Esophagus muscularis mucosa (tissue), 4 donors: ENCODE measurements around the gene SRMS. TPM values are rescaled to one million over a fixed set of nuclear protein-coding genes. Genes with fewer than 3 reads are reported as not detected.

Source experiments
- DNase-seq: peaks from one replicate; pipeline ENCODE4 v3.0.0-alpha.2; 2017; ENCODE audit errors: extremely low spot score
- H3K27ac ChIP-seq, 4 donors: fragments of 200-600 bp; sonication (generic); replicated peaks in 1 of 4; 1 replicate in 3 of 4; 2 replicates in 1 of 4; pipeline ENCODE4 v1.5.1; 2016 to 2019; ENCODE audit warnings: mild to moderate bottlenecking in 1 of 4
- H3K27me3 ChIP-seq, 4 donors: fragments of 200-600 bp; sonication (generic); one replicate each; pipeline versions ENCODE4 v1.5.1 to v1.6.0; 2016 to 2019
- H3K36me3 ChIP-seq, 4 donors: fragments of 200-600 bp; sonication (generic); one replicate each; pipeline ENCODE4 v1.5.1; 2016 to 2019
- H3K4me1 ChIP-seq, 4 donors: fragments of 200-600 bp; sonication (generic); one replicate each; pipeline ENCODE4 v1.5.1; 2016 to 2019
- H3K4me3 ChIP-seq, 4 donors: fragments of 200-600 bp; sonication (generic); 1 replicate in 2 of 4; 2 replicates in 2 of 4; pipeline ENCODE4 v1.5.1; 2016 to 2019; ENCODE audit warnings: mild to moderate bottlenecking in 4 of 4, moderate library complexity in 1 of 4
- H3K9me3 ChIP-seq, 4 donors: fragments of 200-600 bp; sonication (generic); 1 replicate in 3 of 4; 2 replicates in 1 of 4; pipeline ENCODE4 v1.5.1; 2016 to 2019
- CTCF ChIP-seq, 3 experiments: fragments of 200-600 bp in 2 of 3; fragments of 450-650 bp in 1 of 3; sonication (generic) in 2 of 3; IDR thresholded peaks; one replicate each; pipeline ENCODE4 v1.5.1; 2017 to 2019; ENCODE audit warnings: antibody characterized with exemption in 3 of 3, mild to moderate bottlenecking in 2 of 3, moderate library complexity in 1 of 3
- EP300 ChIP-seq: sonication (generic); formaldehyde crosslinking; IDR thresholded peaks from one replicate; pipeline ENCODE4 v1.6.1; 2017; ENCODE audit warnings: antibody characterized with exemption
- POLR2A ChIP-seq: fragments of 450-650 bp; IDR thresholded peaks from one replicate; pipeline ENCODE4 v1.6.1; 2017; ENCODE audit warnings: antibody characterized with exemption, moderate library complexity, mild to moderate bottlenecking, low read depth
- POLR2AphosphoS5 ChIP-seq, 2 donors: sonication (generic); formaldehyde crosslinking; IDR thresholded peaks; one replicate each; pipeline ENCODE4 v1.6.1; 2017; ENCODE audit warnings: antibody characterized with exemption in 2 of 2
- WGBS: methylation state at CpG from one replicate; pipeline ENCODE4 v1.1.5; 2018; 5-methylcytosine and 5-hydroxymethylcytosine counted together
- intact Hi-C: fragments of 100-400 bp; cut with DNase I; formaldehyde crosslinking; loops from one replicate; pipeline ENCODE4 v1.15.1; 2023
- total RNA-seq, 4 donors: library from RNA; depleted of rRNA; stranded (reverse); fragments of >200 nt; gene quantifications; one replicate each; pipeline versions ENCODE4 v1.1.0 to v1.2.1, GENCODE V29; 2016

Gene SRMS
- total RNA-seq, 4 donors from 2014 or later = not detected

GRCh38 chr20:63588641-63589041 lies 41.1 kb upstream of the SRMS start:
- intact Hi-C loops = no loop called here
- peaks cover 0 to under 1% (median 0%) of the 10 kb centered on the region in 4 donors for H3K4me1 ChIP-seq
- H3K27me3 ChIP-seq = no peaks in the 10 kb centered on the region
- H3K36me3 ChIP-seq = peaks cover 30 to 66% (median 59%) of the 10 kb centered on the region in 4 donors
- no peak overlapping the region for H3K4me3 ChIP-seq
- TF ChIP-seq POLR2A = no peak
- TF ChIP-seq POLR2AphosphoS5 (IDR thresholded peaks at IDR 0.05) = no peak
- TF ChIP-seq CTCF (IDR thresholded peaks at IDR 0.05) = no peak
- no peak for TF ChIP-seq EP300
- no peaks in the 10 kb centered on the region for H3K9me3 ChIP-seq
- WGBS = 90% methylated on average over 7 of the region's 11 CpGs
- H3K27ac ChIP-seq = no peak overlapping the region
- DNase-seq = no peak

GRCh38 chr20:63587776-63588591 lies 40.4 kb upstream of the SRMS start:
- peaks cover 30 to 60% (median 53%) of the 10 kb centered on the region in 4 donors for H3K36me3 ChIP-seq

GRCh38 chr20:63587256-63587655 lies 39.7 kb upstream of the SRMS start:
- TF ChIP-seq POLR2A (no peak), POLR2AphosphoS5 (IDR thresholded peaks at IDR 0.05) (no peak), EP300 (no peak), CTCF (IDR thresholded peaks at IDR 0.05) (no peak)
- Histone ChIP-seq H3K4me3 (no peak overlapping the region), H3K4me1 (peaks cover 0 to 8% (median 2%) of the 10 kb centered on the region in 4 donors), H3K36me3 (peaks cover 24 to 52% (median 46%) of the 10 kb centered on the region in 4 donors), H3K27ac (no peak overlapping the region), H3K27me3 (no peaks in the 10 kb centered on the region), H3K9me3 (no peaks in the 10 kb centered on the region)
- intact Hi-C loops = no loop called here
- WGBS = 89% methylated on average over 8 of the region's 12 CpGs
- no peak for DNase-seq

More at GRCh38 chr20:63587776-63588591, 40.4 kb upstream of the SRMS start:
- TF ChIP-seq POLR2A (no peak), CTCF (IDR thresholded peaks at IDR 0.05) (no peak), EP300 (no peak), POLR2AphosphoS5 (IDR thresholded peaks at IDR 0.05) (no peak)
- Histone ChIP-seq H3K27me3 (no peaks in the 10 kb centered on the region), H3K9me3 (no peaks in the 10 kb centered on the region), H3K4me1 (peaks cover 0 to 5% (median 0%) of the 10 kb centered on the region in 4 donors), H3K4me3 (no peak overlapping the region), H3K27ac (no peak overlapping the region)
- intact Hi-C loops = no loop called here
- WGBS = 69% methylated on average over 19 of the region's 19 CpGs
- DNase-seq = no peak

- Histone ChIP-seq H3K27me3 (no peaks in the 10 kb centered on the region), H3K4me3 (no peak overlapping the region)
- no peak for DNase-seq
Observed at GRCh38 chr20:63586797-63587196, 39.2 kb upstream of the SRMS start.

More at GRCh38 chr20:63586797-63587196, 39.2 kb upstream of the SRMS start:
- H3K4me1 ChIP-seq = peaks cover 0 to 8% (median 2%) of the 10 kb centered on the region in 4 donors
- H3K36me3 ChIP-seq = peaks cover 21 to 48% (median 41%) of the 10 kb centered on the region in 4 donors
- WGBS = 100% methylated on average over 3 of the region's 17 CpGs
- intact Hi-C loops = no loop called here
- no peaks in the 10 kb centered on the region for H3K9me3 ChIP-seq
- H3K27ac ChIP-seq = no peak overlapping the region
- TF ChIP-seq CTCF (IDR thresholded peaks at IDR 0.05) = no peak
- TF ChIP-seq POLR2AphosphoS5 (IDR thresholded peaks at IDR 0.05) = no peak
- no peak for TF ChIP-seq POLR2A
